Keratinocyte (primary cell): ENCODE results near the gene USP10. TPM values are rescaled to one million over a fixed set of nuclear protein-coding genes. Genes with fewer than 3 reads are reported as not detected.

Experiments used
- DNase-seq: peaks from one replicate; pipeline ENCODE4 v3.0.0-alpha.2; 2011; ENCODE audit warnings: low read depth, missing footprints, low spot score
- FAIRE-seq: peaks from 2 replicates; lab custom pipeline; 2011; peaks lifted over from hg19 to GRCh38; lab: Jason Lieb, UNC
- H2AFZ ChIP-seq: 2 replicates; pipeline ENCODE4 v1.6.0; 2012; ENCODE audit warnings: low read length, control low read depth, inconsistent platforms; ENCODE audit not compliant: control insufficient read depth
- H3K27ac ChIP-seq: 2 replicates; pipeline ENCODE4 v1.5.1; 2011; ENCODE audit warnings: low read length; ENCODE audit not compliant: control insufficient read depth, insufficient read depth
- H3K27me3 ChIP-seq: 3 replicates; pipeline ENCODE4 v1.6.0; 2011; ENCODE audit warnings: low read length; ENCODE audit not compliant: control insufficient read depth, insufficient read depth; ENCODE audit errors: extremely low read depth
- H3K36me3 ChIP-seq, 2 experiments: 2 replicates in 1 of 2; 3 replicates in 1 of 2; pipeline ENCODE4 v1.5.1; 2011; ENCODE audit warnings: low read length in 2 of 2, mild to moderate bottlenecking in 1 of 2; ENCODE audit not compliant: control insufficient read depth in 2 of 2, insufficient read depth in 2 of 2; ENCODE audit errors: extremely low read depth in 1 of 2
- H3K4me1 ChIP-seq: 3 replicates; pipeline ENCODE4 v1.5.1; 2011; ENCODE audit warnings: low read length; ENCODE audit not compliant: control insufficient read depth, insufficient read depth; ENCODE audit errors: extremely low read depth
- H3K4me2 ChIP-seq: 3 replicates; pipeline ENCODE4 v1.6.0; 2011; ENCODE audit warnings: low read depth, low read length; ENCODE audit not compliant: control insufficient read depth, insufficient read depth; ENCODE audit errors: extremely low read depth
- H3K4me3 ChIP-seq, 3 experiments: fragments of 200-600 bp in 1 of 3; sonication (generic) in 1 of 3; 2 replicates in 2 of 3; 3 replicates in 1 of 3; pipeline ENCODE4 v1.5.1; 2011 to 2016; ENCODE audit warnings: low read length in 3 of 3, mild to moderate bottlenecking in 3 of 3, control low read depth in 2 of 3, inconsistent platforms in 1 of 3, low read depth in 1 of 3, mixed read lengths in 1 of 3, mixed run types in 1 of 3, moderate library complexity in 1 of 3; ENCODE audit not compliant: control insufficient read depth in 2 of 3, insufficient read depth in 2 of 3; ENCODE audit errors: extremely low read depth in 1 of 3
- H3K79me2 ChIP-seq: 2 replicates; pipeline ENCODE4 v1.6.0; 2012; ENCODE audit warnings: low read length; ENCODE audit not compliant: control insufficient read depth, insufficient read depth
- H3K9ac ChIP-seq: 3 replicates; pipeline ENCODE4 v1.6.0; 2011; ENCODE audit warnings: low read length; ENCODE audit not compliant: control insufficient read depth, insufficient read depth; ENCODE audit errors: extremely low read depth
- H3K9me1 ChIP-seq: 3 replicates; pipeline ENCODE4 v1.6.0; 2011; ENCODE audit warnings: low read length; ENCODE audit not compliant: control insufficient read depth, insufficient read depth; ENCODE audit errors: extremely low read depth
- H3K9me3 ChIP-seq: 2 replicates; pipeline ENCODE4 v1.5.1; 2012; ENCODE audit warnings: low read depth, low read length; ENCODE audit not compliant: control insufficient read depth
- H4K20me1 ChIP-seq: 3 replicates; pipeline ENCODE4 v1.6.0; 2011; ENCODE audit warnings: low read length; ENCODE audit not compliant: control insufficient read depth, insufficient read depth; ENCODE audit errors: extremely low read depth
- CTCF ChIP-seq, 3 experiments: IDR thresholded peaks in 1 of 3; conservative IDR thresholded peaks in 1 of 3; optimal IDR thresholded peaks in 1 of 3; 2 replicates in 2 of 3; 3 replicates in 1 of 3; pipeline versions ENCODE3 to v1.5.1; 2011; ENCODE audit warnings: low read length in 3 of 3, mild to moderate bottlenecking in 3 of 3, moderate library complexity in 2 of 3, control low read depth in 1 of 3, inconsistent platforms in 1 of 3; ENCODE audit not compliant: insufficient read depth in 2 of 3; ENCODE audit errors: extremely low read depth in 1 of 3
- EZH2 ChIP-seq: IDR thresholded peaks from one replicate; pipeline ENCODE4 v1.6.1; 2012; ENCODE audit warnings: inconsistent platforms, mild to moderate bottlenecking, low read length, moderate library complexity
- dilution Hi-C: fragments of 300-500 bp; cut with MboI; formaldehyde crosslinking; loops from one replicate; pipeline ENCODE4 v1.7.0; 2020; ENCODE audit warnings: low sequenced_read_pairs; ENCODE audit not compliant: extremely low pct_ligation_motif_present
- polyA plus RNA-seq, 5 experiments: library from polyadenylated mRNA; depleted of rRNA in 3 of 5; stranded (reverse) in 3 of 5; stranded (forward) in 1 of 5; unstranded in 1 of 5; fragments of >200 nt; gene quantifications; 1 replicate in 1 of 5; 2 replicates in 3 of 5; 3 replicates in 1 of 5; pipeline versions ENCODE4 v1.2.1 to v1.2.3, GENCODE V29; 2011 to 2012; ENCODE audit warnings: missing spikeins in 2 of 5, low read depth in 1 of 5, low replicate concordance in 1 of 5

USP10 gene
- polyA plus RNA-seq, 1 donor (not counting 4 experiments of a cell fraction or from before 2014, with no cell fraction given) = 92.0 TPM

DNA sequence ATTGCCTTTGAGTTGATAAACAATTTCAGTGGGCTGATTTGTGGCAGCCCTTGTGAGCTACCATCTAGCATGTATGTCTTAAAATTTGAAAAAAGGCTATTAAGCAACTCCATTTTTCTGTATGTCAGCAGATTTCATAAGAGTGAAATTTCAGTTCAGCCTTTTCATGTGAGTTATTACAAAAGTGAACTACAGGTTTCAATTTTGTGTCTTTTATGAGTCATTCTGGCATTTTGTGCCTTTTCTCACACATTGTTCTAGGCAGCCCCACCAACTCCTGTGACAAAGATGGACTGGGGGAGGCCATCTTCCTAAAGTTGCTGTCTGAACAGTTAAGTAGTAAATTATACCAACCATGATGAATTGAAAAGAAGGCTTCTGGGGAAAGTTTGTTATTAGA, 52.1 kb downstream of the USP10 start:
- Histone ChIP-seq H3K36me3 (peaks cover 1 to 9% of the 10 kb centered on the region in 2 experiments), H3K79me2 (peaks cover 73% of the 10 kb centered on the region), H3K9ac (no peak overlapping the region), H4K20me1 (peaks cover 9% of the 10 kb centered on the region), H2AFZ (no peak overlapping the region), H3K9me3 (no peaks in the 10 kb centered on the region), H3K4me3 (no peak overlapping the region), H3K4me2 (no peak overlapping the region), H3K4me1 (peaks cover 23% of the 10 kb centered on the region), H3K9me1 (no peaks in the 10 kb centered on the region), H3K27ac (no peak overlapping the region), H3K27me3 (no peaks in the 10 kb centered on the region)
- dilution Hi-C loops = no loop called here
- FAIRE-seq (no peak), DNase-seq (no peak)
- TF ChIP-seq CTCF (optimal IDR thresholded peaks at IDR 0.05 in 1 of 3, IDR thresholded peaks at IDR 0.05 in 1 of 3, conservative IDR thresholded peaks at IDR 0.05 in 1 of 3; ENCODE audit: extremely low read depth in 1 of 3, insufficient read depth in 2 of 3, low read length in 3 of 3) = no peak
- no peak for TF ChIP-seq EZH2

DNA sequence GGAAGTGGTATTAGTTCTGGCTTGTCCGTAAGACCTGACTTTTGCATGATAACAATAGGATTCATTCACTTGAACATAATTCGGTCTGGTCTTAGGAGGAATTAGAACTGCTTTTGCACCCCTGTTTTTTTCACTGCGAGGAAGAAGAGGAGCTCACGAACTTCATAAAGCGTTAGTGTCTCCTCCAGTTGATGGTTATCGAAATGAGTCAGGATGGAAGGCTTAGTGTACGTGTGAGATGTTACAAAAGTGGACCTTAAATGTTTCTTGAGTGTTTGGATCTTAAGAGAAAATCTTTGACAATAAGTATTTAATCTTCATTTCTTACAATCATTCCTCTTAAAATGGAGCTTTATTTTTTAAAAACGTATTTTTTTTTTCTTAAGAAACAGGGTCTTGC, 52.8 kb downstream of the USP10 start:
- dilution Hi-C loops = no loop called here
- Histone ChIP-seq H2AFZ (no peak overlapping the region), H3K9ac (no peak overlapping the region), H3K4me3 (no peak overlapping the region), H3K79me2 (peaks cover 73% of the 10 kb centered on the region), H3K27ac (no peak overlapping the region), H3K27me3 (no peaks in the 10 kb centered on the region), H3K4me1 (peaks cover 23% of the 10 kb centered on the region), H4K20me1 (peaks cover 9% of the 10 kb centered on the region), H3K9me1 (no peaks in the 10 kb centered on the region), H3K4me2 (no peak overlapping the region), H3K9me3 (no peaks in the 10 kb centered on the region), H3K36me3 (peaks cover 1 to 5% of the 10 kb centered on the region in 2 experiments)
- TF ChIP-seq EZH2 (no peak), CTCF (optimal IDR thresholded peaks at IDR 0.05 in 1 of 3, IDR thresholded peaks at IDR 0.05 in 1 of 3, conservative IDR thresholded peaks at IDR 0.05 in 1 of 3; ENCODE audit: extremely low read depth in 1 of 3, insufficient read depth in 2 of 3, low read length in 3 of 3) (no peak)
- DNase-seq = no peak
- no peak for FAIRE-seq
